ENCODE measurements around the gene MYBBP1A. TPM values are rescaled to one million over a fixed set of nuclear protein-coding genes. Genes with fewer than 3 reads are reported as not detected.

MYBBP1A gene
- total and polyA plus RNA-seq, 2 of the 8 experiments (the other 6 are each of a cell fraction or from before 2014, with no cell fraction given) = 46.8 to 151 TPM

- H2BK5ac ChIP-seq (ENCODE audit: low read depth, low read length) = no peak overlapping the region
- H3K23ac ChIP-seq (ENCODE audit: insufficient read length) = no peak overlapping the region
- no peak overlapping the region for H3K14ac ChIP-seq (ENCODE audit: insufficient read length)
- H4K20me1 ChIP-seq (replicated peaks in 1 of 2; ENCODE audit: control insufficient read depth in 1 of 2, insufficient read depth in 2 of 2, low read length in 2 of 2) = no peaks in the 10 kb centered on the region
- no peak overlapping the region for H3K4me3 ChIP-seq (ENCODE audit: extremely low read depth in 1 of 4, insufficient read depth in 2 of 4, low read depth in 3 of 4, low read length in 4 of 4)
- H3K4me1 ChIP-seq (replicated peaks in 1 of 4; ENCODE audit: control insufficient read depth in 3 of 4, insufficient read depth in 4 of 4, low read length in 3 of 4) = peaks cover 4 to 25% (median 16%) of the 10 kb centered on the region in 4 experiments
- H3K18ac ChIP-seq (ENCODE audit: extremely low read depth, low read length) = no peak overlapping the region
- no peak overlapping the region for H2AFZ ChIP-seq (ENCODE audit: low read length)
- H2AK5ac ChIP-seq (ENCODE audit: low read depth, low read length) = no peak overlapping the region
- H2BK12ac ChIP-seq (ENCODE audit: low read depth, low read length) = no peak overlapping the region
- H3K79me1 ChIP-seq (ENCODE audit: low read depth, low read length) = no peaks in the 10 kb centered on the region
- no peak overlapping the region for H2BK15ac ChIP-seq (ENCODE audit: low read length)
- no peak overlapping the region for H3K27ac ChIP-seq (ENCODE audit: low read depth, low read length)
- TF ChIP-seq SUZ12 (IDR thresholded peaks at IDR 0.05; ENCODE audit: low read length) (no peak), SIX5 (IDR thresholded peaks at IDR 0.05; ENCODE audit: low read depth, low read length) (no peak), JUN (IDR thresholded peaks at IDR 0.05; ENCODE audit: low read depth, low read length) (no peak)
- H2BK20ac ChIP-seq (ENCODE audit: low read length) = no peak overlapping the region
- H3K9ac ChIP-seq (replicated peaks in 1 of 4; ENCODE audit: extremely low read depth in 1 of 4, low read depth in 3 of 4, low read length in 3 of 4) = no peak overlapping the region
- no peak overlapping the region for H4K5ac ChIP-seq (ENCODE audit: insufficient read length, low read depth, low read length)
- H3K79me2 ChIP-seq (ENCODE audit: control insufficient read depth in 1 of 2, insufficient read depth in 2 of 2, low read length in 2 of 2) = no peaks in the 10 kb centered on the region
- no peak overlapping the region for H4K91ac ChIP-seq (replicated peaks; ENCODE audit: insufficient read length, low read length)
- 89% methylated on average over 18 of the region's 18 CpGs; no CpG with 5 or more reads in 1 of the 2 experiments for WGBS, 2 experiments (ENCODE audit: extremely low coverage in 1 of 2, insufficient coverage in 1 of 2, insufficient read length in 1 of 2, insufficient replicate concordance in 2 of 2, low coverage in 1 of 2, low lambda C conversion rate in 2 of 2, missing lambda C conversion rate in 1 of 2)
- H3K4me2 ChIP-seq (ENCODE audit: insufficient read depth in 1 of 2, low read depth in 2 of 2, low read length in 2 of 2) = no peak overlapping the region
- DNase-seq (ENCODE audit: low read depth in 1 of 2, low spot score in 2 of 2) = no peak
- H3K27me3 ChIP-seq (replicated peaks in 1 of 4; ENCODE audit: control insufficient read depth in 3 of 4, extremely low read depth in 1 of 4, insufficient read depth in 3 of 4, low read length in 3 of 4) = peaks cover 0 to 2% (median 0%) of the 10 kb centered on the region in 4 experiments; a peak in 1 of 7 replicates
- H2BK120ac ChIP-seq (replicated peaks; ENCODE audit: low read depth, low read length) = no peak overlapping the region
- H3K36me3 ChIP-seq (ENCODE audit: control insufficient read depth in 2 of 4, insufficient read depth in 4 of 4, low read length in 3 of 4) = no peaks in the 10 kb centered on the region
- FAIRE-seq = no peak
- CTCF ChIA-PET (ENCODE audit: partially characterized antibody) = interaction anchor here (1.2 to 2.1 kb wide), 4 partner anchors 9 to 26 kb away, joined by 3 to 7 read pairs (median 6); no protein-coding TSS in a partner anchor
- no peaks in the 10 kb centered on the region for H3K9me3 ChIP-seq (ENCODE audit: insufficient read depth in 2 of 2, low read depth in 1 of 2, low read length in 1 of 2)
- no peak overlapping the region for H4K8ac ChIP-seq (ENCODE audit: extremely low read depth, insufficient read depth, low read length)
- POLR2A ChIA-PET (ENCODE audit: partially characterized antibody) = no interaction called here
- peaks cover 2% of the 10 kb centered on the region; the same call in 1 of the 2 replicates for H3K23me2 ChIP-seq (ENCODE audit: low read depth, low read length)
- H3K56ac ChIP-seq (replicated peaks; ENCODE audit: insufficient read length, low read depth, low read length) = no peak overlapping the region
- no peak overlapping the region for H3K4ac ChIP-seq (replicated peaks; ENCODE audit: insufficient read length, low read depth, low read length)
Observed at GRCh38 chr17:4604111-4604644, 49.0 kb upstream of the MYBBP1A start.
